ENCODE measurements around the gene RAI1.

RAI1 gene

DNA sequence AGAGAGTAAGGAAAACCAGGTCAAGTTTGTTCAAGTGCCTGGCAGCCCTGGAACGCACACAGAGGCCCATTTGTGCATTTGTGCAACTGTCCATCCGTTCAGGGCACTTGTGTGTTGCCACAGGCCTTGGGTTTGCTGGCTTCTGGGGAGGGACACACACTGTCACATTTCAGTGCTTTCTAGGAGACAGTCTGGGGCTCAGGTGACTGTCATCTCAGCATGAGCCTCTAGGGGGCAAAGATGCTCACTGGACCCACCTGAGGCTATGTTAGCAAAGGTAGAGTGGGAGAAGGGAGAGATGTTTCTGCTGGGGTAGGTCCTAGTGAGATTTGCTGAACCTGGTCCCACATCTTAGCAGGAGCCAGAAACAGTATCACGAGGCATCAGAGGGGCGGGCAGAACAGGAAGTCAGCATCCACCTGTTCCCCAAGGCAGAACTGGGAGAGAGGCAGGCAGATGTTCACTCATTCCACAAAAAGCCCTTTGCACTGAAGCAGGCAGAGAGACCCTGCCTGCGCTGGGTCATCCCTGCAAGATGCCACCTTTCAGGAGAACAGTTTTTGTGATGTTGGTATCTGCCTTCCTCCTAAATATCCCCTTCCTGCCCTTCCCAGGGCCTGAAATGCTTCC, 48.5 kb downstream of the RAI1 start:
- H3K4me3 ChIP-seq (replicated peaks; ENCODE audit: low read depth, low read length), result no peak overlapping the region
- no peak for DNase-seq (ENCODE audit: low read depth)
- TF ChIP-seq, protein P1, sequence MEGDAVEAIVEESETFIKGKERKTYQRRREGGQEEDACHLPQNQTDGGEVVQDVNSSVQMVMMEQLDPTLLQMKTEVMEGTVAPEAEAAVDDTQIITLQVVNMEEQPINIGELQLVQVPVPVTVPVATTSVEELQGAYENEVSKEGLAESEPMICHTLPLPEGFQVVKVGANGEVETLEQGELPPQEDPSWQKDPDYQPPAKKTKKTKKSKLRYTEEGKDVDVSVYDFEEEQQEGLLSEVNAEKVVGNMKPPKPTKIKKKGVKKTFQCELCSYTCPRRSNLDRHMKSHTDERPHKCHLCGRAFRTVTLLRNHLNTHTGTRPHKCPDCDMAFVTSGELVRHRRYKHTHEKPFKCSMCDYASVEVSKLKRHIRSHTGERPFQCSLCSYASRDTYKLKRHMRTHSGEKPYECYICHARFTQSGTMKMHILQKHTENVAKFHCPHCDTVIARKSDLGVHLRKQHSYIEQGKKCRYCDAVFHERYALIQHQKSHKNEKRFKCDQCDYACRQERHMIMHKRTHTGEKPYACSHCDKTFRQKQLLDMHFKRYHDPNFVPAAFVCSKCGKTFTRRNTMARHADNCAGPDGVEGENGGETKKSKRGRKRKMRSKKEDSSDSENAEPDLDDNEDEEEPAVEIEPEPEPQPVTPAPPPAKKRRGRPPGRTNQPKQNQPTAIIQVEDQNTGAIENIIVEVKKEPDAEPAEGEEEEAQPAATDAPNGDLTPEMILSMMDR (IDR thresholded peaks at IDR 0.05; ENCODE audit: low read length, missing control alignments), result peak; percentile 57

- TF ChIP-seq, protein P1 (IDR thresholded peaks at IDR 0.05; ENCODE audit: low read length, missing control alignments), result no peak
- no peak for DNase-seq (ENCODE audit: low read depth)
- no peak overlapping the region for H3K4me3 ChIP-seq (replicated peaks; ENCODE audit: low read depth, low read length)
Measured at GRCh38 chr17:17730250-17730935, 49.1 kb downstream of the RAI1 start.

DNA sequence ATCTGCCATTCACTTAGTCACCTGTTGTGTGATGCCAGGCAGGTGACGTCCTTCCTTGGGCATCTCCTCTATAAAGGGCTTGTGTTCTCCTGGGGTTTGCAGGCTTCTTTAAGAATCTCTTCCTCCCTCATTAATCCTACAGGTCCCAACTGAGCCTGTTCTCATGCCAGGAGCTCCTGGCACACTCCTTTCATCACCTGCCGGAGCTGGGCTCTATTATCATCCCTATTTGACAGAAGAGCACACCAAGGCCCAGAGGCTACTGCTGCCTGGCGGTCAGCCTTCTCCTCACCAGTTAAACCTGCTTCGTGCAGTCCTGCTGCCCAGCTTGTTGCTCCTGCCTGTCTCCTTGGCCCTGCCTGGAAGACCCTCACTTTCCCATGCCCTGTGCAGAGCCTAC, 51.2 kb downstream of the RAI1 start:
- no peak for DNase-seq (ENCODE audit: low read depth)
- no peak overlapping the region for H3K4me3 ChIP-seq (replicated peaks; ENCODE audit: low read depth, low read length)
- TF ChIP-seq, protein P1 (IDR thresholded peaks at IDR 0.05; ENCODE audit: low read length, missing control alignments), result no peak

- peak; percentile 58 for DNase-seq (ENCODE audit: low read depth)
- H3K4me3 ChIP-seq (replicated peaks; ENCODE audit: low read depth, low read length), result no peak overlapping the region
- TF ChIP-seq, protein P1 (IDR thresholded peaks at IDR 0.05; ENCODE audit: low read length, missing control alignments), result no peak
Measured at GRCh38 chr17:17732892-17733670, 51.8 kb downstream of the RAI1 start.

- TF ChIP-seq, protein P1 (IDR thresholded peaks at IDR 0.05; ENCODE audit: low read length, missing control alignments), result no peak
- DNase-seq (ENCODE audit: low read depth), result peak; percentile 38
- no peak overlapping the region for H3K4me3 ChIP-seq (replicated peaks; ENCODE audit: low read depth, low read length)
Measured at GRCh38 chr17:17736205-17737183, 55.2 kb downstream of the RAI1 start.
